Testis (tissue), 2 donors: Measurements from ENCODE around the gene NTM.

Experiments used
- POLR2A ChIP-seq: fragments of 450-650 bp; IDR thresholded peaks from one replicate; pipeline ENCODE4 v1.6.1; 2017; ENCODE audit warnings: antibody characterized with exemption, mild to moderate bottlenecking, moderate library complexity
- TF ChIP-seq, protein P1 (sequence below), 3 experiments: fragments of 450-650 bp in 2 of 3; fragments of 200-600 bp in 1 of 3; sonication (generic) in 1 of 3; IDR thresholded peaks; one replicate each; pipeline ENCODE4 v1.5.1; 2016 to 2019; ENCODE audit warnings: antibody characterized with exemption in 3 of 3, mild to moderate bottlenecking in 2 of 3, moderate library complexity in 1 of 3

- TF ChIP-seq, protein P1, sequence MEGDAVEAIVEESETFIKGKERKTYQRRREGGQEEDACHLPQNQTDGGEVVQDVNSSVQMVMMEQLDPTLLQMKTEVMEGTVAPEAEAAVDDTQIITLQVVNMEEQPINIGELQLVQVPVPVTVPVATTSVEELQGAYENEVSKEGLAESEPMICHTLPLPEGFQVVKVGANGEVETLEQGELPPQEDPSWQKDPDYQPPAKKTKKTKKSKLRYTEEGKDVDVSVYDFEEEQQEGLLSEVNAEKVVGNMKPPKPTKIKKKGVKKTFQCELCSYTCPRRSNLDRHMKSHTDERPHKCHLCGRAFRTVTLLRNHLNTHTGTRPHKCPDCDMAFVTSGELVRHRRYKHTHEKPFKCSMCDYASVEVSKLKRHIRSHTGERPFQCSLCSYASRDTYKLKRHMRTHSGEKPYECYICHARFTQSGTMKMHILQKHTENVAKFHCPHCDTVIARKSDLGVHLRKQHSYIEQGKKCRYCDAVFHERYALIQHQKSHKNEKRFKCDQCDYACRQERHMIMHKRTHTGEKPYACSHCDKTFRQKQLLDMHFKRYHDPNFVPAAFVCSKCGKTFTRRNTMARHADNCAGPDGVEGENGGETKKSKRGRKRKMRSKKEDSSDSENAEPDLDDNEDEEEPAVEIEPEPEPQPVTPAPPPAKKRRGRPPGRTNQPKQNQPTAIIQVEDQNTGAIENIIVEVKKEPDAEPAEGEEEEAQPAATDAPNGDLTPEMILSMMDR (IDR thresholded peaks at IDR 0.05), result no peak
- TF ChIP-seq POLR2A, result no peak
Observed at GRCh38 chr11:131598305-131598704, 227.9 kb downstream of the NTM start.
